GM12878 (cell line): ENCODE results near the gene HNRNPH3. TPM values are rescaled to one million over a fixed set of nuclear protein-coding genes. Genes with fewer than 3 reads are reported as not detected.

Source experiments
- ATAC-seq: fragments of 200-7000 bp; cut with Tn5 transposase; 3 replicates; pipeline ENCODE4 v1.9.1; 2020; ENCODE audit warnings: mild to moderate bottlenecking, moderate library complexity
- BruUV-seq: library from RNA; stranded (reverse); fragments of 400-500 nt; replicated peaks from 2 replicates; lab custom pipeline; 2021; lab: Mats Ljungman, UMichigan
- CTCF ChIA-PET: fragments of 300-600 bp; sonication (Branson Sonifier 250); formaldehyde crosslinking; extraction: SDS; loops from one replicate; lab custom pipeline; 2021; ENCODE audit warnings: inconsistent platforms; lab: Yijun Ruan, JAX
- POLR2A ChIA-PET: fragments of 350-600 bp; formaldehyde crosslinking; extraction: SDS; loops from one replicate; lab custom pipeline; 2021; ENCODE audit warnings: inconsistent platforms; lab: Charles Lee
- RAD21 ChIA-PET: fragments of 300-600 bp; sonication (Branson Sonifier 250); formaldehyde crosslinking; loops from one replicate; lab custom pipeline; 2023; ENCODE audit warnings: antibody characterized with exemption; ENCODE audit not compliant: unreplicated experiment; lab: Charles Lee
- SMC1A ChIA-PET: fragments of 300-600 bp; sonication (Branson Sonifier 250); formaldehyde crosslinking; loops from one replicate; lab custom pipeline; 2023; ENCODE audit not compliant: unreplicated experiment, uncharacterized antibody; lab: Charles Lee
- DNase-seq: peaks from one replicate; pipeline ENCODE4 v3.0.0-alpha.2; 2011; ENCODE audit warnings: low read depth, low spot score
- FAIRE-seq: peaks from 3 replicates; lab custom pipeline; 2011; peaks lifted over from hg19 to GRCh38; lab: Jason Lieb, UNC
- H2AFZ ChIP-seq: 2 replicates; pipeline ENCODE4 v1.6.0; 2011; ENCODE audit warnings: low read depth, low read length, control low read depth; ENCODE audit not compliant: control insufficient read depth
- H3K27ac ChIP-seq: 2 replicates; pipeline ENCODE4 v1.5.1; 2011; ENCODE audit warnings: control low read depth; ENCODE audit not compliant: control insufficient read depth, insufficient read depth
- H3K27me3 ChIP-seq, 2 experiments: replicated peaks in 1 of 2; 2 replicates each; pipeline versions ENCODE4 v1.6.0 to v1.6.1; 2011; ENCODE audit warnings: low read length in 1 of 2; ENCODE audit not compliant: control insufficient read depth in 2 of 2, insufficient read depth in 2 of 2
- H3K36me3 ChIP-seq, 2 experiments: 2 replicates each; pipeline ENCODE4 v1.5.1; 2011; ENCODE audit warnings: low read length in 1 of 2; ENCODE audit not compliant: control insufficient read depth in 2 of 2, insufficient read depth in 2 of 2
- H3K4me1 ChIP-seq: 2 replicates; pipeline ENCODE4 v1.6.1; 2011; ENCODE audit warnings: mild to moderate bottlenecking, low read length, moderate library complexity, mixed read lengths; ENCODE audit not compliant: control insufficient read depth, insufficient read depth
- H3K4me2 ChIP-seq: 2 replicates; pipeline ENCODE4 v1.6.0; 2011; ENCODE audit warnings: control low read depth; ENCODE audit not compliant: control insufficient read depth, insufficient read depth
- H3K4me3 ChIP-seq: fragments of 200-600 bp; sonication (generic); 2 replicates; pipeline ENCODE4 v1.5.1; 2016
- H3K79me2 ChIP-seq: 2 replicates; pipeline ENCODE4 v1.6.0; 2011; ENCODE audit warnings: low read length; ENCODE audit not compliant: control insufficient read depth, insufficient read depth
- H3K9ac ChIP-seq: 2 replicates; pipeline ENCODE4 v1.8.0; 2011; ENCODE audit warnings: low read length, control low read depth, mixed read lengths; ENCODE audit not compliant: control insufficient read depth, insufficient read depth
- H3K9me3 ChIP-seq: replicated peaks from 3 replicates; pipeline ENCODE4 v1.5.1; 2011; ENCODE audit warnings: mild to moderate bottlenecking, low read length; ENCODE audit not compliant: control insufficient read depth, insufficient read depth
- H4K20me1 ChIP-seq: 2 replicates; pipeline ENCODE4 v1.6.0; 2011; ENCODE audit not compliant: control insufficient read depth, insufficient read depth
- CEBPB ChIP-seq, 2 experiments: fragments of 150-350 bp in 1 of 2; IDR thresholded peaks; 2 replicates each; pipeline ENCODE4 v1.6.1; 2012 to 2014; ENCODE audit warnings: low read depth in 2 of 2, low read length in 2 of 2, borderline replicate concordance in 1 of 2, inconsistent platforms in 1 of 2
- CREB1 ChIP-seq: IDR thresholded peaks from 2 replicates; pipeline ENCODE4 v1.6.1; 2012; ENCODE audit warnings: low read depth, mild to moderate bottlenecking, inconsistent platforms
- EGR1 ChIP-seq, 2 experiments: IDR thresholded peaks; 1 replicate in 1 of 2; 2 replicates in 1 of 2; pipeline ENCODE4 v1.6.1; 2011 to 2012; ENCODE audit warnings: low read depth in 2 of 2, low read length in 2 of 2, borderline replicate concordance in 1 of 2, mild to moderate bottlenecking in 1 of 2, moderate library complexity in 1 of 2
- HCFC1 ChIP-seq: fragments of 150-350 bp; IDR thresholded peaks from 2 replicates; pipeline ENCODE4 v1.6.1; 2014; ENCODE audit warnings: low read length
- IKZF1 ChIP-seq: fragments of 450-650 bp; conservative IDR thresholded peaks from 2 replicates; pipeline ENCODE4 v1.6.1; 2017; ENCODE audit warnings: antibody characterized with exemption, mild to moderate bottlenecking
- MTA3 ChIP-seq: IDR thresholded peaks from 2 replicates; pipeline ENCODE4 v1.6.1; 2012; ENCODE audit warnings: low read length, inconsistent platforms, borderline replicate concordance
- NRF1 ChIP-seq: conservative IDR thresholded peaks from 2 replicates; pipeline ENCODE4 v1.6.1; 2011; ENCODE audit warnings: mild to moderate bottlenecking, low read depth, low read length, improper control_type of control experiment
- WGBS: methylation state at CpG from one replicate; pipeline ENCODE4 v1.1.6; 2016; ENCODE audit warnings: low lambda C conversion rate; ENCODE audit not compliant: insufficient replicate concordance, insufficient coverage; ENCODE audit errors: missing lambda C conversion rate; 5-methylcytosine and 5-hydroxymethylcytosine counted together
- in situ Hi-C: fragments of 300-500 bp; cut with MboI; formaldehyde crosslinking; loops from 9 replicates; pipeline ENCODE4 v1.14.3; 2018; ENCODE audit warnings: mixed read lengths
- intact Hi-C: fragments of 100-400 bp; cut with micrococcal nuclease; formaldehyde crosslinking; loops from one replicate; pipeline ENCODE4 v1.14.2; 2022; ENCODE audit not compliant: unreplicated experiment
- polyA plus RNA-seq, 11 experiments: library from polyadenylated mRNA; depleted of rRNA in 4 of 11; unstranded in 6 of 11; stranded (reverse) in 5 of 11; fragments of >200 nt; fragmentation: Nextera tagmentation in 4 of 11; fragmentation: Illumina TruSeq in 1 of 11; extraction: Ambion mirVana in 4 of 11; extraction: Trizol in 1 of 11; gene quantifications; 1 replicate in 1 of 11; 2 replicates in 10 of 11; pipeline versions ENCODE4 v1.2.1 to v1.2.3, GENCODE V29; 2011 to 2016; ENCODE audit warnings: inconsistent platforms in 2 of 11, missing spikeins in 2 of 11, low read depth in 1 of 11
- total RNA-seq, 4 experiments: library from RNA; depleted of rRNA in 3 of 4; stranded (reverse); fragments of >200 nt in 3 of 4; fragmentation: Illumina TruSeq in 1 of 4; extraction: Trizol in 1 of 4; gene quantifications; 2 replicates each; pipeline versions ENCODE4 v1.2.1 to v1.2.3, GENCODE V29; 2013 to 2021
- TF ChIP-seq, protein P1 (sequence below), 3 experiments: IDR thresholded peaks in 2 of 3; conservative IDR thresholded peaks in 1 of 3; 2 replicates each; pipeline ENCODE4 v1.5.1; 2011; ENCODE audit warnings: low read depth in 3 of 3, low read length in 3 of 3, mild to moderate bottlenecking in 3 of 3, control low read depth in 2 of 3, moderate library complexity in 2 of 3, inconsistent platforms in 1 of 3, mixed read lengths in 1 of 3; ENCODE audit not compliant: control insufficient read depth in 2 of 3, insufficient read depth in 1 of 3; ENCODE audit errors: extremely low read depth in 1 of 3
- TF ChIP-seq, protein P2 (sequence below): IDR thresholded peaks from 2 replicates; pipeline ENCODE4 v1.6.1; 2012; ENCODE audit warnings: improper control_type of control experiment, low read depth, low read length; ENCODE audit not compliant: insufficient replicate concordance
- TF ChIP-seq, protein P3 (sequence below): fragments of 450-650 bp; formaldehyde crosslinking; IDR thresholded peaks from 2 replicates; pipeline ENCODE4 v1.5.0; 2022; ENCODE audit warnings: mild to moderate bottlenecking, missing genetic modification characterization

Gene HNRNPH3
- total and polyA plus RNA-seq, 10 of the 15 experiments (the other 5 are each of a cell fraction or from before 2014, with no cell fraction given) = 20.1 to 292 (median 121) TPM

DNA sequence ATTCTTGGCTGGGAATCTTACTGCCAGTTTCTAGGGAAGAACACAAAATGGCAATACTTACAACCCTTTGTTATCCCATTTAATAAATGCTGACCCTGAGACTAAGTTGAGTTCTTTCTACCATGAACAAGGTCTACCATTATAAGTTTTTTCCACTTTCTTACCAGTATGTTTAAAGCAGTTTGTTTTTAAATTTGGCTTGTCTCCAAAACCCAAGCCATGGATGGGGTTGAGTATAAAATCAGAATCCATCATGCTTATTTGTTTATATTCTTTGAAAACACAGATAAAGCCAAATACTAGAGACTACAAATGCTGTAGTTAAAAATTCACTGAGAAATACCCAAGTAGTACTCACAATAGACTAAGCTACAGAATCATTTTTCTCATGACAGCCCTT is 41.1 kb upstream of the HNRNPH3 start (continued):
- no peak for TF ChIP-seq EGR1 (IDR thresholded peaks at IDR 0.05; ENCODE audit: borderline replicate concordance in 1 of 2, low read depth in 2 of 2, low read length in 2 of 2)
- no peak for TF ChIP-seq CREB1
- TF ChIP-seq, protein P1, sequence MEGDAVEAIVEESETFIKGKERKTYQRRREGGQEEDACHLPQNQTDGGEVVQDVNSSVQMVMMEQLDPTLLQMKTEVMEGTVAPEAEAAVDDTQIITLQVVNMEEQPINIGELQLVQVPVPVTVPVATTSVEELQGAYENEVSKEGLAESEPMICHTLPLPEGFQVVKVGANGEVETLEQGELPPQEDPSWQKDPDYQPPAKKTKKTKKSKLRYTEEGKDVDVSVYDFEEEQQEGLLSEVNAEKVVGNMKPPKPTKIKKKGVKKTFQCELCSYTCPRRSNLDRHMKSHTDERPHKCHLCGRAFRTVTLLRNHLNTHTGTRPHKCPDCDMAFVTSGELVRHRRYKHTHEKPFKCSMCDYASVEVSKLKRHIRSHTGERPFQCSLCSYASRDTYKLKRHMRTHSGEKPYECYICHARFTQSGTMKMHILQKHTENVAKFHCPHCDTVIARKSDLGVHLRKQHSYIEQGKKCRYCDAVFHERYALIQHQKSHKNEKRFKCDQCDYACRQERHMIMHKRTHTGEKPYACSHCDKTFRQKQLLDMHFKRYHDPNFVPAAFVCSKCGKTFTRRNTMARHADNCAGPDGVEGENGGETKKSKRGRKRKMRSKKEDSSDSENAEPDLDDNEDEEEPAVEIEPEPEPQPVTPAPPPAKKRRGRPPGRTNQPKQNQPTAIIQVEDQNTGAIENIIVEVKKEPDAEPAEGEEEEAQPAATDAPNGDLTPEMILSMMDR (IDR thresholded peaks at IDR 0.05 in 2 of 3, conservative IDR thresholded peaks at IDR 0.05 in 1 of 3; ENCODE audit: control insufficient read depth in 2 of 3, extremely low read depth in 1 of 3, insufficient read depth in 1 of 3, low read depth in 3 of 3, low read length in 3 of 3) = no peak
- TF ChIP-seq MTA3 = no peak

DNA sequence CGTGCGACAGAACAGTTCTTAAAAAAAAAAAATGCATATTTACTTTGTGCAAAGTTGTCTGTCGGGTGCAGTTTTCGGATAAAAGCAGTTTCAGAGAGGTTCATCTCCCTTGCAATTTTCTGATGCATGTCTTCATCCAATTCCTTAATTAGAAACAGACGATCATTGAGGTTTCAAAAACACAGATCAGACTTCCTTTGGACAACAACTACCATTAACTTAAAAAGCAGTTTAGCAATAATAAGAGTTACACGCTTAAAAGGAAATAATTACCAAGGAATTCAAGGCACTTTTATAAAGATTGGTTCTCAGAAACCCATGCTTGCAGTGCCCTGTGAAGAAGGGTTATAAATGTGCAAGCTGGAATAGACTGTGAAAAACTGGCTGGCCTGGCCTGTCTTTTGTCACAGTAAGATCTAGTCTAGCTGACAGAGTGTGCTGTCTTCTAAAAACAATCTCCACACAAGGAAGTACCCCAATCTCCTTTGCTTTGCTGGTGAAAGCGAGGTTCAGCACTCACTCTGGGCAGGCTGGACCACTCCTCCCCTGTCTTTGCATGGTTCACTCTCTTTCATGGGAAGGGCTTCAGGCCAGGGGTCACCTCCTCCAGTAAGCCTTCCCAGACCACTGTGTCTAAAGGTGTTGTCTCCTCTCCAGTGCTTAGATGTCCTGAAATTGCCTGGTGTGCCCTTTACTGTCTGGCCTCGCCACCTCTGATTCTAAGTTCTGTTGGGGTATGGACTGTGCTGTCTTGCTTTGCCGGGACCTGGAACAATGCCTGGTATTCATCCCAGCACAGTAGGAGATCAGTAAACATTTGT is 34.8 kb upstream of the HNRNPH3 start:
- BruUV-seq = no TSS peak
- in situ Hi-C loops = loop anchor here (5.0 kb wide), 1 partner anchor 80 kb away; no protein-coding TSS in a partner anchor
- WGBS = 74% methylated on average over 9 of the region's 9 CpGs
- H2AFZ ChIP-seq = peak overlapping the region; percentile 7
- H3K27ac ChIP-seq = no peak overlapping the region
- ChIA-PET CTCF (no interaction called here), RAD21 (interaction anchor here (7.0 kb wide), 1 partner anchor 84 kb away, joined by 160 read pairs; no protein-coding TSS in a partner anchor), SMC1A (no interaction called here), POLR2A (no interaction called here)
- TF ChIP-seq CEBPB (IDR thresholded peaks at IDR 0.05; ENCODE audit: borderline replicate concordance in 1 of 2, low read depth in 2 of 2, low read length in 2 of 2) = no peak
- no peak for TF ChIP-seq IKZF1
- TF ChIP-seq NRF1 = no peak
- TF ChIP-seq, protein P2, sequence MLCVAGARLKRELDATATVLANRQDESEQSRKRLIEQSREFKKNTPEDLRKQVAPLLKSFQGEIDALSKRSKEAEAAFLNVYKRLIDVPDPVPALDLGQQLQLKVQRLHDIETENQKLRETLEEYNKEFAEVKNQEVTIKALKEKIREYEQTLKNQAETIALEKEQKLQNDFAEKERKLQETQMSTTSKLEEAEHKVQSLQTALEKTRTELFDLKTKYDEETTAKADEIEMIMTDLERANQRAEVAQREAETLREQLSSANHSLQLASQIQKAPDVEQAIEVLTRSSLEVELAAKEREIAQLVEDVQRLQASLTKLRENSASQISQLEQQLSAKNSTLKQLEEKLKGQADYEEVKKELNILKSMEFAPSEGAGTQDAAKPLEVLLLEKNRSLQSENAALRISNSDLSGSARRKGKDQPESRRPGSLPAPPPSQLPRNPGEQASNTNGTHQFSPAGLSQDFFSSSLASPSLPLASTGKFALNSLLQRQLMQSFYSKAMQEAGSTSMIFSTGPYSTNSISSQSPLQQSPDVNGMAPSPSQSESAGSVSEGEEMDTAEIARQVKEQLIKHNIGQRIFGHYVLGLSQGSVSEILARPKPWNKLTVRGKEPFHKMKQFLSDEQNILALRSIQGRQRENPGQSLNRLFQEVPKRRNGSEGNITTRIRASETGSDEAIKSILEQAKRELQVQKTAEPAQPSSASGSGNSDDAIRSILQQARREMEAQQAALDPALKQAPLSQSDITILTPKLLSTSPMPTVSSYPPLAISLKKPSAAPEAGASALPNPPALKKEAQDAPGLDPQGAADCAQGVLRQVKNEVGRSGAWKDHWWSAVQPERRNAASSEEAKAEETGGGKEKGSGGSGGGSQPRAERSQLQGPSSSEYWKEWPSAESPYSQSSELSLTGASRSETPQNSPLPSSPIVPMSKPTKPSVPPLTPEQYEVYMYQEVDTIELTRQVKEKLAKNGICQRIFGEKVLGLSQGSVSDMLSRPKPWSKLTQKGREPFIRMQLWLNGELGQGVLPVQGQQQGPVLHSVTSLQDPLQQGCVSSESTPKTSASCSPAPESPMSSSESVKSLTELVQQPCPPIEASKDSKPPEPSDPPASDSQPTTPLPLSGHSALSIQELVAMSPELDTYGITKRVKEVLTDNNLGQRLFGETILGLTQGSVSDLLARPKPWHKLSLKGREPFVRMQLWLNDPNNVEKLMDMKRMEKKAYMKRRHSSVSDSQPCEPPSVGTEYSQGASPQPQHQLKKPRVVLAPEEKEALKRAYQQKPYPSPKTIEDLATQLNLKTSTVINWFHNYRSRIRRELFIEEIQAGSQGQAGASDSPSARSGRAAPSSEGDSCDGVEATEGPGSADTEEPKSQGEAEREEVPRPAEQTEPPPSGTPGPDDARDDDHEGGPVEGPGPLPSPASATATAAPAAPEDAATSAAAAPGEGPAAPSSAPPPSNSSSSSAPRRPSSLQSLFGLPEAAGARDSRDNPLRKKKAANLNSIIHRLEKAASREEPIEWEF = no peak
- TF ChIP-seq, protein P3, sequence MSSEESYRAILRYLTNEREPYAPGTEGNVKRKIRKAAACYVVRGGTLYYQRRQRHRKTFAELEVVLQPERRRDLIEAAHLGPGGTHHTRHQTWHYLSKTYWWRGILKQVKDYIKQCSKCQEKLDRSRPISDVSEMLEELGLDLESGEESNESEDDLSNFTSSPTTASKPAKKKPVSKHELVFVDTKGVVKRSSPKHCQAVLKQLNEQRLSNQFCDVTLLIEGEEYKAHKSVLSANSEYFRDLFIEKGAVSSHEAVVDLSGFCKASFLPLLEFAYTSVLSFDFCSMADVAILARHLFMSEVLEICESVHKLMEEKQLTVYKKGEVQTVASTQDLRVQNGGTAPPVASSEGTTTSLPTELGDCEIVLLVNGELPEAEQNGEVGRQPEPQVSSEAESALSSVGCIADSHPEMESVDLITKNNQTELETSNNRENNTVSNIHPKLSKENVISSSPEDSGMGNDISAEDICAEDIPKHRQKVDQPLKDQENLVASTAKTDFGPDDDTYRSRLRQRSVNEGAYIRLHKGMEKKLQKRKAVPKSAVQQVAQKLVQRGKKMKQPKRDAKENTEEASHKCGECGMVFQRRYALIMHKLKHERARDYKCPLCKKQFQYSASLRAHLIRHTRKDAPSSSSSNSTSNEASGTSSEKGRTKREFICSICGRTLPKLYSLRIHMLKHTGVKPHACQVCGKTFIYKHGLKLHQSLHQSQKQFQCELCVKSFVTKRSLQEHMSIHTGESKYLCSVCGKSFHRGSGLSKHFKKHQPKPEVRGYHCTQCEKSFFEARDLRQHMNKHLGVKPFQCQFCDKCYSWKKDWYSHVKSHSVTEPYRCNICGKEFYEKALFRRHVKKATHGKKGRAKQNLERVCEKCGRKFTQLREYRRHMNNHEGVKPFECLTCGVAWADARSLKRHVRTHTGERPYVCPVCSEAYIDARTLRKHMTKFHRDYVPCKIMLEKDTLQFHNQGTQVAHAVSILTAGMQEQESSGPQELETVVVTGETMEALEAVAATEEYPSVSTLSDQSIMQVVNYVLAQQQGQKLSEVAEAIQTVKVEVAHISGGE (CRISPR knock-in tag) = no peak
- no peak for TF ChIP-seq HCFC1
- no peaks in the 10 kb centered on the region for H3K36me3 ChIP-seq
- DNase-seq = no peak
- FAIRE-seq = no peak
- H3K4me2 ChIP-seq = no peak overlapping the region
- H3K4me3 ChIP-seq = no peak overlapping the region
- no peak overlapping the region for H3K9ac ChIP-seq
- no peaks in the 10 kb centered on the region for H4K20me1 ChIP-seq
- H3K79me2 ChIP-seq = no peaks in the 10 kb centered on the region
- intact Hi-C loops = no loop called here
- H3K9me3 ChIP-seq = no peaks in the 10 kb centered on the region
- H3K27me3 ChIP-seq = no peaks in the 10 kb centered on the region
- peaks cover 16% of the 10 kb centered on the region for H3K4me1 ChIP-seq
- no peak for ATAC-seq
